HG02852 (cell line): ENCODE results near the gene ZNF343.
"Not testable (repeated sequence)": the region's sequence is repeated elsewhere in the genome, so short reads cannot be mapped to it uniquely, and the experiment has no call there.

Experiments
- ATAC-seq: cut with Tn5 transposase; IDR thresholded peaks from one replicate; pipeline ENCODE4 v1.9.1; 2021; ENCODE audit warnings: mild to moderate bottlenecking, moderate library complexity; ENCODE audit not compliant: unreplicated experiment

ZNF343 gene

GRCh38 chr20:2521369-2522305, 12.9 kb upstream of the ZNF343 start:
- ATAC-seq, result no peak

DNA sequence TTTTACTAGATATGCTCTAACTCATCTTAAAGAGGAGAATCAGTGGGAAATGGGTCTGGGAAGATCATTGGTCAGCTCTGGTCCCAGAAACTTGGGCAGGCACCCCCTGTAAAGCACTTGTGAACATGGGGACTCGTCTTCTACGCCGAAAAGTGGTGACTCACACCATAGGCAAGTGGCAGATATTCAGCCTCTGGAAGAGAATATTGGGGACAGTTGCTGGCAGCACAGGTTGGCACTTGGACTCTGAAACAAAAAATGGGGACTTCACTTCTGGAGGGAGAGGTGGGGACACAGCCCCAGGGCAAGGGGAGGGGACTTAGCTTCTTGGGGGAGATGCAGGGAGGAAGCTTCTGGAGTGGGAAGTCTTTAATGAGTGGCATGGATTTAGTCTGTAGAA, 11.9 kb upstream of the ZNF343 start:
- ATAC-seq, result no peak

DNA sequence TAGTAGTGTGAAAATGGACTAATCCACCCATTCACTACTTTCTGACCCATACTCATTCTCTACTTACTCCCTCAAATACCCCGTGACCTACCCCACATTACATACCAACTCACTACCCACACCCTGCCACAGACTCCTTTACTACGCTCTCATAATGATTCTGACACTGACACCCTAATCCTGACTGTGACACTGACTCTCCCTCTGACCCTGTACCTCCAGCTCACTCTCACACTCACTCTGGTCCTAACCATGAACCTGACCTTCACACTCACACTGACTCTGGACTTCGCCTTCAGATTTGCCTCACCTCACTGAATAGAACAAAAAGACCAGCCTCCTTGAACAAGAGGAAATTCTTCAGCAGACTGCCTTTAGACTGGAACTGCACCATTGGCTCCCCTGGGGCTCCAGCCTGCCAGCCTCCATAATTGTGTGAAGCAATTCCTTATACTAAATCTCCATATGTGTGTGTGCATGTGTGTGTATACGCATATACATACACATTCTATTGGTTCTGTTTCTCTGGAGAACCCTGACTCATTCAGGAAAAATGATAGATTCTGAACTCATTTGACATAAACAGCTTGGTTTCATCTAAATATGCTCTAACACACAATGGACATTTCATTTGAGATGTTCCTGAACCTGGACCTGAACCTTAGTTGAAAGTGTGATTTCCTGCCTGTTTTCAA, 10.5 kb upstream of the ZNF343 start:
- no peak for ATAC-seq

DNA sequence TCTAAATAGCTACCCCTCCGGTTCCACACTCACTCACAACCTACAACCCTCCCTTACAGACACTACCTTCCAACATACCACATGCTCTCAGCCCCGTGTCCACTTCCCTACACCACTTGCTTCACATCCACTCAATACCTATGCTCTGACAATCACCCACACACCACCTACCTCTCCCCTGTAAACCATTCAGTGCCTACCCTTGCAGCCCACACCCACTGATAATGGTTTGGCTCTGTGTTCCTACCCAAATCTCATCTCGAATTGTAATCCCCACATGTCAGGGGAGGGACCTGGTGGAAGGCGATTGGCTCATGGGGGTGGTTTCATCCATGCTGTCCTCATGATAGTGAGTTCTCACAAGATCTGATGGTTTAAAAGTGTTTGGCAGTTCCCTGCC, 9.8 kb upstream of the ZNF343 start:
- ATAC-seq, result no peak

- ATAC-seq, result no peak
Observed at GRCh38 chr20:2518096-2518495, 9.4 kb upstream of the ZNF343 start.

GRCh38 chr20:2516399-2516798, 7.7 kb upstream of the ZNF343 start:
- ATAC-seq, result no peak

DNA sequence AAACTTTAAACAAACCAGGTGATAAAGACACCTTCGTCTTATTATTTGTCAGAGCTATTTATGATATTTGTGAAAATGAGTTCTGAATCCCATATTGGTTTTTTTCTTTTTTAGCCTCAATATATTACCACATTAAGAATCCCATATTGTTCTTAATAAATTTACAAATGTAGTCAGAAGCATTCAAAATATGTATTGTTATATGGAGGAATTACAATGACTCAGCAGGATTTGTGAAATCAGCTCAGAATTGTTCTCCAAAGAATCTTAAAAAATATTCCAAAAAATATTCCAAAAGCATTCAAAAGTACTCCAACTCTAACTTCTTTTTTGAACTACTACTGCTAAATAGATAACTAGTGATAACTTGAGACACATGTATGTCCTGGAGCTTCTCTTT, 6.5 kb upstream of the ZNF343 start:
- ATAC-seq, result no peak

- no peak for ATAC-seq
Observed at GRCh38 chr20:2509794-2510193, 1.1 kb upstream of the ZNF343 start.

GRCh38 chr20:2509468-2509781, 710 bp upstream of the ZNF343 start:
- no peak for ATAC-seq

DNA sequence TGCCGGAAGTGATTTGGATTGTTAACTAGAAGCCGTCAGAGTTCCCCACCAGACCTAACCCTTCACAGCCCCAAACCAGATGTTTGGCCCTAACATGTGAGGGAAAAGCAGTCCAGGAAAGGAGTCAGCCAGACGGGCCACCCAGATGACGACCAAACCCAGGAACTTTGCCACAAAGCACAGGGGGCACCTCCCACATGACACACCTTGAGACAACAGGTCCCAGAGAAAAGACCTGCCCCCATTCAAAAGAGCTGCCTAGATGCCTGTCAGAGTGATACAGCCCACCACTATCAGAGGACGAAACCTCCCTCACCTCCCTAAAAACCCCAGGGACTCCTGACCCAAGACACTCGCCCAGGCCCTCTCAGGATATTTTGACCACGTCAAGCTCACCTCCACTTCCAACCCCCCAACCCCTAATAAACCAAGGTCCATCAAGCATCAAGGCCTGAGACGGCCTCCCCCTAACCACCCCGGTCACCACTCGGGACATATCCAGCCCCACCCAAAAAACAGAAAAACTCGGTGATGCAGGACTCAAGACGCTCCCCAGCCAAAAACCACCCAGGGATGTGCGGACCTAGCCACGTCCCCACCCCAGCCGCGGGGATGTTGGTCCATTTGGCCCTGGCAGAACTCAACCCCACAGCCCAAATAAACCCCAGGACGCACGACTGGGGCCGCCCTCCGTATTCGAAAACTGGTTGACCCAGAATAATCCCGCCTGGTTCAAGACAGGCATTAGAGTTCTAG, 662 bp downstream of the ZNF343 start:
- ATAC-seq, result peak; percentile 9

- ATAC-seq, result no peak
Observed at GRCh38 chr20:2507464-2507863, 1.3 kb downstream of the ZNF343 start.

- ATAC-seq, result not testable (repeated sequence)
Observed at GRCh38 chr20:2506426-2506825, 2.3 kb downstream of the ZNF343 start.

DNA sequence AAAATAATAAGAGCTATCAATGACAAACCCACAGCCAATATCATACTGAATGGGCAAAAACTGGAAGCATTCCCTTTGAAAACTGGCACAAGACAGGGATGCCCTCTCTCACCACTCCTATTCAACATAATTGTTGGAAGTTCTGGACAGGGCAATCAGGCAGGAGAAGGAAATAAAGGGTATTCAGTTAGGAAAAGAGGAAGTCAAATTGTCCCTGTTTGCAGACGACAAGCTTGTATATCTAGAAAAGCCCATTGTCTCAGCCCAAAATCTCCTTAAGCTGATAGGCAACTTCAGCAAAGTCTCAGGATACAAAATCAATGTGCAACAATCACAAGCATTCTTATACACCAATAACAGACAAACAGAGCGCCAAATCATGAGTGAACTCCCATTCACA, 3.9 kb downstream of the ZNF343 start:
- ATAC-seq, result not testable (repeated sequence)

- ATAC-seq, result not testable (repeated sequence)
Observed at GRCh38 chr20:2502808-2503384, 5.8 kb downstream of the ZNF343 start.

DNA sequence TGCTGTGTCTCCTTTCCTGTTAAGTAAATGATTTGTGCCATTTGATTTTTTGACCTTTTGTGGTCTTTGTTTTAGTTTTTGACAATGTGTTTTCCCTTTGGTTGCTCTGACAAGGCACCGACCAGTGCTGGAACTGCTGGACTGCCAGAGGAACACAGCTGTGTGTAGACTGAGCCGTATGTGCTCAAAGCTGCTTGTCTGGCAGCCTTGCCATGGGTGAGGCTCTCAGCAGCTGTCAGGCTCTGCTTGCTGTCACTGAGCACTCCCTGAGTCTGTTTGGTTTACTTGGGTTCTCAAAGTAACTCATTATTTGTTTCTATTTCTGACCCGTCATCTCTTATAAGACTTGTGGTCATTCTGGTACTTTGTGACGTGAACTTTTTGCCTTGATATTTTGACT, 23.1 kb downstream of the ZNF343 start:
- no peak for ATAC-seq

- ATAC-seq, result no peak
Observed at GRCh38 chr20:2485080-2485479, 23.6 kb downstream of the ZNF343 start.

DNA sequence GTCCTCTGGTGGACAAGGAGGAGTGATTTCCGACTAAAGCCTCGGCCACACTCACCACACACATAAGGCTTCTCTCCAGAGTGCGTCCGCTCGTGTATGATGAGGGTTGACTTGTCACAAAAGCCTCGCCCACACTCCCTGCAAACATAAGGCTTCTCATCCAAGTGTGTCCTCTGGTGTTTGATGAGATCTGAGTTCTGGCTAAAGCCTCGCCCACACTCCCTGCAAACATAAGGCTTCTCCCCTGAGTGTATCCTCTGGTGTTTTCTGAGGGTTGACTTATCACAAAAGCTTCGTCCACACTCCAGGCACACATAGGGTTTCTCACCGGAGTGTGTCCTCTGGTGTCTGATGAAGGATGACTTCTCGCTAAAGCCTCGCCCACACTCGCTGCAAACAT, 25.2 kb downstream of the ZNF343 start:
- no peak for ATAC-seq

DNA sequence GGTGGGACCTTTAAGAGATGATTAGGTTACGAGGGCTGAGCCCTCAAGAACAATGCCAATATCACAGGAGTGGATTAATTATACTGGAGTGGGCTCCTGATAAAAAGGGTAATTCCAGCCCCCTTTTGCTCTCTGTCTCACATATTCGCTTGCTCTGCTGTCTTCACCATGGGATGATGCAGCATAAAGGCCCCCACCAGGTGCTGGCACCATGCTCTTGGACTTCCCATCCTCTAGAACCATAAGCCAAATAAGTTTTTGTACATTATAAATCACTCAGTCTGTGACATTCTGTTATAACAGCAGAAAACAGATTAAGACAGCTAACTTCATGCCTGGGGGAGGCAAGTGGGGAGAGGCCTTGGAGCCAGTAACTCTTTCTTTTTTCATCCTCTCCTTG, 28.3 kb downstream of the ZNF343 start:
- ATAC-seq, result no peak

DNA sequence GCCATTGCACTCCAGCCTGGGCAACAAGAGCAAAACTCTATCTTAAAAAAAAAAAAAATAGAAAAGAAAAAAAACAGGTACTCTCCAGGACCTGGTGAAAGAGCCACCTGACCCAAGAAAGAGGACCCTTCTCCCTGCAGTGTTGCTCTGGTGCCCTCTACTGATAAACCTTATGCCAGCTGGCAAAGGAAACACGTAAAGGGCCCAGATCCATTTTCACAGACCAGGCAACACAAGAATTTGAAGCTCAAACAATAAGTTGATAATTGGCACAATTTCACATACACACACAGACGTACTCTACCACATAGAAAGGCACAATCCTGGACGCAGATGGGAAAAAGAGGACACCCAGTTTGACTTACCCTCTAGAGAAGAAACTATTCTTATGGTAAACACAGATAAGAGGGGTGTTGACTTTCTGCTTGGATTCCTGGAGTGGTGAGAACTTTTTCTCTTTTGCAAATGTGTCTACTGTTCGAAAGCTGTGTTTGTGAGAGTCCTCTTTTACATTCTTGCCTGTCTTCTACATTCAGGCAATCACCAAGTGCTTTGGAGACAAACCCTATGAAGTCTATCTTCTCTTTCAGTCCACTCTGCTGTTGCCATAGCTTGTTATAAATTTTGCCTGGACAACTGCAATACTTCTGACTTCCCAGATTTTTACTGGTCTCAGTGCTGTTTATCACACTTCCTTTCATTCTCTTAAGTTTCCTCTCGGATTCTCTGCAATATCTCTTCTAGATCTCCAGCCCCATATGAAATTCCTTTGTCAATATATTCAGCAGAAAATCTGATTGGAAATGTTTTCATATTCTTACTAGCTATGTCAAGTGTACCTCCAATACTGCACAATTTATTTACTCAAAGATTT, 31.7 kb downstream of the ZNF343 start:
- ATAC-seq, result no peak
